Measurements from ENCODE around the gene SKI.

The SKI gene

GRCh38 chr1:2216767-2217058 lies 11.4 kb upstream of the SKI start:
- no peaks in the 10 kb centered on the region for H3K79me2 ChIP-seq (ENCODE audit: low read length)
- TF ChIP-seq EZH2phosphoT487 (IDR thresholded peaks at IDR 0.05; ENCODE audit: low read length) (no peak), EZH2 (optimal IDR thresholded peaks at IDR 0.05; ENCODE audit: low read depth, low read length) (no peak)
- TF ChIP-seq, protein P1, sequence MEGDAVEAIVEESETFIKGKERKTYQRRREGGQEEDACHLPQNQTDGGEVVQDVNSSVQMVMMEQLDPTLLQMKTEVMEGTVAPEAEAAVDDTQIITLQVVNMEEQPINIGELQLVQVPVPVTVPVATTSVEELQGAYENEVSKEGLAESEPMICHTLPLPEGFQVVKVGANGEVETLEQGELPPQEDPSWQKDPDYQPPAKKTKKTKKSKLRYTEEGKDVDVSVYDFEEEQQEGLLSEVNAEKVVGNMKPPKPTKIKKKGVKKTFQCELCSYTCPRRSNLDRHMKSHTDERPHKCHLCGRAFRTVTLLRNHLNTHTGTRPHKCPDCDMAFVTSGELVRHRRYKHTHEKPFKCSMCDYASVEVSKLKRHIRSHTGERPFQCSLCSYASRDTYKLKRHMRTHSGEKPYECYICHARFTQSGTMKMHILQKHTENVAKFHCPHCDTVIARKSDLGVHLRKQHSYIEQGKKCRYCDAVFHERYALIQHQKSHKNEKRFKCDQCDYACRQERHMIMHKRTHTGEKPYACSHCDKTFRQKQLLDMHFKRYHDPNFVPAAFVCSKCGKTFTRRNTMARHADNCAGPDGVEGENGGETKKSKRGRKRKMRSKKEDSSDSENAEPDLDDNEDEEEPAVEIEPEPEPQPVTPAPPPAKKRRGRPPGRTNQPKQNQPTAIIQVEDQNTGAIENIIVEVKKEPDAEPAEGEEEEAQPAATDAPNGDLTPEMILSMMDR (IDR thresholded peaks at IDR 0.05; ENCODE audit: low read length): no peak
- H3K9me2 ChIP-seq (replicated peaks; ENCODE audit: insufficient read depth, low read length): no peaks in the 10 kb centered on the region
- no peak overlapping the region for H3K9ac ChIP-seq (ENCODE audit: low read length)
- H3K27ac ChIP-seq (ENCODE audit: low read length): no peak overlapping the region
- H3K4me1 ChIP-seq (ENCODE audit: low read length): no peaks in the 10 kb centered on the region
- H3K4me2 ChIP-seq (ENCODE audit: low read depth, low read length): no peak overlapping the region
- DNase-seq: no peak
- H3F3A ChIP-seq (ENCODE audit: insufficient read depth, low read length): no peaks in the 10 kb centered on the region
- no peaks in the 10 kb centered on the region for H4K20me1 ChIP-seq (ENCODE audit: insufficient read depth, low read length)
- no peak overlapping the region for H3K4me3 ChIP-seq (ENCODE audit: low read length)
- H3K9me3 ChIP-seq (replicated peaks; ENCODE audit: insufficient read depth, low read length): no peaks in the 10 kb centered on the region
- H2AFZ ChIP-seq (ENCODE audit: low read length): no peak overlapping the region
- H3K27me3 ChIP-seq (replicated peaks; ENCODE audit: insufficient read depth, low read length): peaks cover 86% of the 10 kb centered on the region
- no peaks in the 10 kb centered on the region for H3K36me3 ChIP-seq (replicated peaks; ENCODE audit: insufficient read depth, low read length)

- Histone ChIP-seq H3K27ac (ENCODE audit: low read length) (no peak overlapping the region), H3K9ac (ENCODE audit: low read length) (no peak overlapping the region), H3K4me1 (ENCODE audit: low read length) (no peaks in the 10 kb centered on the region), H3F3A (ENCODE audit: insufficient read depth, low read length) (no peaks in the 10 kb centered on the region), H3K9me3 (replicated peaks; ENCODE audit: insufficient read depth, low read length) (no peaks in the 10 kb centered on the region), H3K4me3 (ENCODE audit: low read length) (no peak overlapping the region), H2AFZ (ENCODE audit: low read length) (no peak overlapping the region), H3K4me2 (ENCODE audit: low read depth, low read length) (no peak overlapping the region), H3K9me2 (replicated peaks; ENCODE audit: insufficient read depth, low read length) (no peaks in the 10 kb centered on the region), H3K79me2 (ENCODE audit: low read length) (no peaks in the 10 kb centered on the region), H3K27me3 (replicated peaks; ENCODE audit: insufficient read depth, low read length) (peaks cover 74% of the 10 kb centered on the region), H4K20me1 (ENCODE audit: insufficient read depth, low read length) (no peaks in the 10 kb centered on the region), H3K36me3 (replicated peaks; ENCODE audit: insufficient read depth, low read length) (no peaks in the 10 kb centered on the region)
- DNase-seq: no peak
- TF ChIP-seq, protein P1 (IDR thresholded peaks at IDR 0.05; ENCODE audit: low read length): no peak
- TF ChIP-seq EZH2phosphoT487 (IDR thresholded peaks at IDR 0.05; ENCODE audit: low read length): no peak
- TF ChIP-seq EZH2 (optimal IDR thresholded peaks at IDR 0.05; ENCODE audit: low read depth, low read length): no peak
Observed at GRCh38 chr1:2221271-2221670, 6.8 kb upstream of the SKI start.

DNA sequence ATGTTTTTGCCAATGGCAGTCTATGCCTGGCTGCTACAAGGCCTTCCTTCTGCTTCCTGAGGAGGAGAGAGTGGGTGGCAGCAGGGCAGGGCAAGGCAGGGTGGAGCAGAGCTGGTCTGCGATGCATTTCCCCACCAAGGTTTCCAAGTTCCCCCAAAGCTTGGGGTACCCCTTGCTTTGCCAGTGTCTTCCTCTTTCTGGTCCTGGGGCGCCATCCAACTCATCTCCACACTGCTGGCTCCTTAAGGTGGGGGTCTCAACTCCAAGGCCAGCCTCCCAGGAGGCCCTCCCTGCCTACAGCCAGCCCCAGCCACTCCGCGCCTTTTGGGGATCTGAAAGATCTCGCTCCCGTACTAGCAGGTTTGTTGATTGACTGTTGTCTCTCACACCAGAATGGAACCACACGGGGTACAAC lies 3.9 kb upstream of the SKI start:
- TF ChIP-seq, protein P1 (IDR thresholded peaks at IDR 0.05; ENCODE audit: low read length): no peak
- TF ChIP-seq EZH2 (optimal IDR thresholded peaks at IDR 0.05; ENCODE audit: low read depth, low read length) (no peak), EZH2phosphoT487 (IDR thresholded peaks at IDR 0.05; ENCODE audit: low read length) (no peak)
- Histone ChIP-seq H3K9ac (ENCODE audit: low read length) (no peak overlapping the region), H3K9me3 (replicated peaks; ENCODE audit: insufficient read depth, low read length) (no peaks in the 10 kb centered on the region), H2AFZ (ENCODE audit: low read length) (no peak overlapping the region), H3K27ac (ENCODE audit: low read length) (no peak overlapping the region), H4K20me1 (ENCODE audit: insufficient read depth, low read length) (no peaks in the 10 kb centered on the region), H3F3A (ENCODE audit: insufficient read depth, low read length) (no peaks in the 10 kb centered on the region), H3K36me3 (replicated peaks; ENCODE audit: insufficient read depth, low read length) (no peaks in the 10 kb centered on the region), H3K9me2 (replicated peaks; ENCODE audit: insufficient read depth, low read length) (no peaks in the 10 kb centered on the region), H3K27me3 (replicated peaks; ENCODE audit: insufficient read depth, low read length) (peaks cover 54% of the 10 kb centered on the region), H3K4me1 (ENCODE audit: low read length) (peaks cover 3% of the 10 kb centered on the region; the same call in 1 of the 2 replicates), H3K4me3 (ENCODE audit: low read length) (no peak overlapping the region), H3K79me2 (ENCODE audit: low read length) (peaks cover 3% of the 10 kb centered on the region), H3K4me2 (ENCODE audit: low read depth, low read length) (no peak overlapping the region)
- DNase-seq: no peak

Data from MM.1S (cell line).